ENCODE measurements around the gene SMR3A.

- TF ChIP-seq SP1 (CRISPR knock-in tag; conservative IDR thresholded peaks at IDR 0.05), result no peak
- no peak for TF ChIP-seq CTCF (IDR thresholded peaks at IDR 0.05)
- no peak for TF ChIP-seq NFYB (CRISPR knock-in tag; conservative IDR thresholded peaks at IDR 0.05; ENCODE audit: low read depth)
- TF ChIP-seq ATF3 (CRISPR knock-in tag; conservative IDR thresholded peaks at IDR 0.05), result no peak
- TF ChIP-seq HMGXB4 (CRISPR knock-in tag; IDR thresholded peaks at IDR 0.05), result no peak
- no peak for TF ChIP-seq MAX (CRISPR knock-in tag; IDR thresholded peaks at IDR 0.05)
- no peak for TF ChIP-seq ETV6 (CRISPR knock-in tag; IDR thresholded peaks at IDR 0.05)
- no peak for TF ChIP-seq ZNF232 (CRISPR knock-in tag; IDR thresholded peaks at IDR 0.05)
- TF ChIP-seq E2F1 (CRISPR knock-in tag; IDR thresholded peaks at IDR 0.05), result no peak
- no peak for TF ChIP-seq ZNF121 (CRISPR knock-in tag; IDR thresholded peaks at IDR 0.05)
- no peak for TF ChIP-seq E2F5 (CRISPR knock-in tag; IDR thresholded peaks at IDR 0.05)
- no peak for TF ChIP-seq NR1H2 (CRISPR knock-in tag; IDR thresholded peaks at IDR 0.05)
These were observed 34.5 kb upstream of the SMR3A start for GRCh38 chr4:70326052-70326451.

Data from WTC11 (cell line).